Stimulated activated CD8-positive, alpha-beta memory T cell treated with anti-CD3 and anti-CD28 coated beads, Interleukin-12 subunit alpha, Interleukin-12 subunit beta, amount 100 ng/mL, for 24 hours (primary cell): Measurements from ENCODE around the gene PDXDC1.
"Not testable (repeated sequence)": the region's sequence is repeated elsewhere in the genome, so short reads cannot be mapped to it uniquely, and the experiment has no call there.

Experiments used
- DNase-seq: peaks from one replicate; pipeline ENCODE4 v3.0.0-alpha.2; 2020; ENCODE audit errors: extremely low read depth

Gene PDXDC1

DNA sequence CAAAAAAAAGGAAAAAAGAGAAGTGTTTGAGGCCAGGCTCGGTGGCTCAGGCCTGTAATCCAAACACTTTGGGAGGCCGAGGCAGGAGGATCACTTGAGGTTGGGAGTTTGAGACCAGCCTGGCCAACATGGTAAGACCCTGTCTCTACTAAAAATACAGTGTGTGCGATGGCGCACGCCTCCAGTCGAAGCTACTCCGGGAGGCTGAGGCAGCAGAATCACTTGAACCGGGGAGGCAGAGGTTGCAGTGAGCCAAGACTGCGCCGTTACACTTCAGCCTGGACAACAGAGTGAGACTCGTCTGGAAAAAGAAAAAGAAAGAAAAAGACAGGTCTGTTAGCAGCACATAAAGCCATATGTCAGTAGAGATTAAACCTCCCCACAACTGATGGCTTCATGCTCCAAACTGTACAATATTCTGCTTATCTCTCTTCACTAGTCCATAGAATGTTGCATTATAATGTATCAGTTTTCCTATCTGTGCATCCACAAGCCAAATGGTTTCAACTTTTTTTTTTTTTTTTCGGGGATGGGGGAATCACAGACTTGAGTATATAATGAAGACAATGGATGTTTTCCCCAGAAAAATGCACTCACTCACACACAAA is 3.1 kb upstream of the PDXDC1 start:
- not testable (repeated sequence) for DNase-seq

DNA sequence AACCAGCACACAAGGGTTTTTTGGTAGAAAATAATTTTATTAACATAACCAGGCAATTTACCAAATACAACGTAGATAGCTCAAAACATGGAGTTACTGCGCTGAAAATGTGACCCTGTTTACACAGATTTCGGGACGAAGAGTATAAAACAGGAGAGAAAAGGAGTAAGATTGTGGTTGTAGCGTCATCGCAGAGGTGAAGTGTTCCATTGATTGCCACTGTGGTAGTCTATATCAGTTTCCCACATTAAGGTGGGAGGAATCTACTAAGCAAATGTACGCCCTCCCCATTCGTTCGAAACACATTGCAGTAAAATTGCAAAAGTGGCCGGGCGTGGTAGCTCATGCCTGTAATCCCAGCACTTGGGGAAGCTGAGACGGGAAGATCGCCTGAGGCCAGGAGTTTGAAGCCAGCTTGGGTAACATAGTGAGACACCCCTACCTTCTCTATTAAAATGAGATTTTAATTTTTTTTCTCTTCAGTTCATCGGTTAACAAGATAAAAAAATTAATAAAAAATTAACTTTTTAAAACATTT is 972 bp upstream of the PDXDC1 start:
- DNase-seq = not testable (repeated sequence)

DNA sequence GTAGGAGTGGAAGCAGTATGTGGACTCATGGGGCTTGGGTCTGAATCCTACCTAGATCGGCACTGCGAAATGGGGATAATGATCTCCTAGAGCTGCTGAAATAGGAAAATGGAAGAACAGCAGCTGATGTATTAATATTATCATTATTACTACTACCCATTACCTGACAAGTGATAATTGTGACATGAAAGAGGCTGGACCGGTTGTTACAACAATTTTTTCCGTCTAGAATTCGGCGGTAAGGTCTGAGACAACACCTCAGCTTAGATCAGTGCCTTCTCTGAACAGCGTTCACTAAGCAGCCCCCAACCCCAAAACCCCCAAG is 533 bp upstream of the PDXDC1 start:
- not testable (repeated sequence) for DNase-seq

DNA sequence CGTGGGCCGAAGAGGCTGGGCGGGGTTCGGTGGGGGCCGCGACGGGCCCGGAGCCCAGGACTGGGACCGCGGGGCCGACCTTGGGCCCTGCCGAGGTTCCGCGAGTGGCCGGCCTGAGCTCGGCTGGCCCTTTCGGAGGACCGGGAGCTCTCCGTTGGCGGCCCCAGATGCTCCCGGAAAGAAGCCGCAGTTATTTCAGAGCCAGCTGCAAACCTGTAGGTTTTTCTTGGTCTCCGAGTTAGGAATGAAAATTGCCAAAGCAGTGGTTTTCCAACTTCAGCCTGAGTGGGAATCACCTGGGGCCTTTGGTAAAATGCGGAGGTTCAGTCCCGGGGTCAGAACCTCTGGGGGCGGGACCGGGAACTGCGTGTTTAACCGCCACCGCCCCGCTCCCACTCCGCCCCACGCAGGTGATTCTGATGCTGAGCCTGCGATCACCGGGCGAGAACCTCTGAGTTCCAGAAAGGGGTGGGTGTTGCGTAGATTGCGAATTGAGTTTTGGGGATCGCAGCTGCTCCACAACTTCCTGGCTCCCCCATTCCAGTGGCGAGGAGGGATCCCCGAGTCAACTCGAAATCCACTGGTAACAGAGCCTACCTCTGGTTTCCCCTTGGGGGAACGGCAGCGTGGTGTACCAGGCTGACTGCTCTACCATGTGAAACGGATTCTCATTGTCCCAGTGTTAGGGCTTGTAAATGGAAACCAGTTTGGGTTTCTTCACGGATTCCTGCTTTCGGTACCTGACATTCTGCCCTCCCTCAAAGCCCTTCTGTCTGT is 780 bp downstream of the PDXDC1 start:
- DNase-seq = peak; percentile 16

DNA sequence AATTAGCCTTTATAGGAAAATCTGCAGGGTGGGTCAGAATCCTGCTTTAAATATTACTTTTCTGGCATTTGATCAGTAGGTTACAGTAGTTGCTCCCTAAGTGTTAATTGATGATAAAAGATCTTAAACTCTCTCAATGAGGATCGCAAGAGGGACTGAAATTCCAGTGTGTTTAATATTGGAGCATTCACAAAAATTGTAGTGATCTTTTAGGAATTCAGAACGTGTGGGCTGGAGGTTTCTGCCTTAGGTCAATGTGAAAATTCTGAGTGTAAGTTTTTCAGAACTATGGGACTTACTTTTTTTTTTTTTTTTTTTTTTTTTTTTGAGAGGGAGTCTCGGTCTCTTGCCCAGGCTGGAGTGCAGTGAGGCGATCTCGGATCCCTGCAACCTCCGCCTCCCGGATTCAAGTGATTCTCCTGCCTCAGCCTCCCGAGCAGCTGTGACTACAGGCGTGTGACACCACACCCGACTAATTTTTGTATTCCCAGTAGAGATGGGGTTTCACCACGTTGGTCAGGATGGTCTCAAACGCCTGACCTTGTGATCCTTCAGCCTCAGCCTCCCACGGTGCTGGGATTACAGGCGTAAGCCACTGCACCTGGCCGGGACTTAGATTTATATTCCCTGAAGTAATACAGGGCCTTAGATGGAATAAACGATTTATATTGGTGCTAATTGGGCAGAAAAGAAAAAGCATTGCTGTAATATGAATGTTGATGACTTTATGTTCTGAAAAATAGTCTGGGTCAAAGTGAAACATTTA is 2.3 kb downstream of the PDXDC1 start:
- DNase-seq = not testable (repeated sequence)

DNA sequence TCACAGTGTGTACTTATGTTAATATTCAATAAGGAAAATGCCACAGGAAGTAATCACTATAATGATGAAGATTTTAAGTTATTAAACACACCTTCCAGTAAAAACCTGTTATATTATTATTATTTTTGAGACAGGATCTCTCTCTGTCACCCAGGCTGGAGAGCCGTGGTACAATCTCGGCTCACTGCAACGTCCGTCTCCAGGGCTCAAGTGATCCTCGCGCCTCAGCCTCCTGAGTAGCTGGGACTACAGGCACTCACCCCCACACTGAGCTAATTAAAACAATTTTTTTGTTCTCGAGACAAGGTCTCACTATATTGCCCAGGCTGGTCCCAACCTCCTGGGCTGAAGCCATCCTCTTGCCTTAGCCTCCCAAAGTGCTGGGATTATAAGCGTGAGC is 3.5 kb downstream of the PDXDC1 start:
- not testable (repeated sequence) for DNase-seq

DNA sequence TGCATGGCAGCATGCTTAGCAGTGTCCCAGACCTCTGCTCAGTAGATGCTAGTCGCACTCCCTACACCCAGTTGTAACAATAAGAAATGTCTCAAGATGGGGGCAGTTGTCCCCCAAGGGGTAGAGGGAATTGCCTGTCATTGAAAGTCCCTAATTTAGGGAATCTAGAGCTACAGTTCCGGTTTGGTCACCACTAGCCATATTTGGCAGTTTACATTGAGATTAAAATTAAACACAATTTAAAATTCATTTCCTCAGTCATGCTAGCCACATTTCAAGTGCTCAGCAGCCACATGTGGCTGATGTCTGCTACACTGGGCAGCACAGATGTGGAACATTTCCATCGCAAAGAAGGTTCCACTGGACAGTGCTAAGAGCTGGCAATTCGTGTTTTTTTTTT is 4.1 kb downstream of the PDXDC1 start:
- not testable (repeated sequence) for DNase-seq

DNA sequence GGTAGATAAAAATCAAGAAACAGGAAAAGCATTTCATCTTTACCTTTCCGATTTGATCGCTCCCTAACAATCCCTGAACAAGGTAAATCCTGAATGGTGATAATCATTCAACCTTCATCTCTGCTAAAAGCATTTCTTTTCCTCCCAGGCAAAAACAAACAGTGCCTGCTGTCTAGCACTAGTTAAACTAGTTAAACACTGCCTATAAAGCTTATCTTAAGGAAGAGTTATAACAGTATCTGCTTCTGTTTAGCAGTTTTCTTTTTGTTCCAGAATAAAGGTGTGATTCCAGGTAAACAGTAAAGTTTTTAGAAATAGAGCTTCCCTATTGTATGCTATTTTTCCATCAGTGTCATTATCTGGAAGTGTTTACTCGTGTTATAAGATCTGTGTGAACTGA is 6.4 kb downstream of the PDXDC1 start:
- DNase-seq = not testable (repeated sequence)

DNA sequence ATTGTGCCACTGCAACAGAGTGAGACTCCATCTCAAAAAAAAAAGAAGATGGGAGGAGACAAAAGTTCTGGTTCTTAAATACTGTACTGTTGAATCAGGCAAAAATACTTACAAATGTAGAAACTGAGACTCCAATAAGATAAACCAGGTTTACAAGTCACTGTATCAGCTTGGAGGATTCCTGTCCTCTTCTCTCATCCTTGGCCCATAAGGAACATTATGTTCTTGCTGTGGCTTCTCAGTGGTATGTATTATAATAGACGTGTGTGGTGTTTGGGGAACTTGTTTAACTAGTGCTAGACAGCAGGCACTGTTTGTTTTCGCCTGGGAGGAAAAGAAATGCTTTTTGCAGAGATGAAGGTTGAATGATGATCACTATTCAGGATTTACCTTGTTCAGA is 7.7 kb downstream of the PDXDC1 start:
- DNase-seq = not testable (repeated sequence)

DNA sequence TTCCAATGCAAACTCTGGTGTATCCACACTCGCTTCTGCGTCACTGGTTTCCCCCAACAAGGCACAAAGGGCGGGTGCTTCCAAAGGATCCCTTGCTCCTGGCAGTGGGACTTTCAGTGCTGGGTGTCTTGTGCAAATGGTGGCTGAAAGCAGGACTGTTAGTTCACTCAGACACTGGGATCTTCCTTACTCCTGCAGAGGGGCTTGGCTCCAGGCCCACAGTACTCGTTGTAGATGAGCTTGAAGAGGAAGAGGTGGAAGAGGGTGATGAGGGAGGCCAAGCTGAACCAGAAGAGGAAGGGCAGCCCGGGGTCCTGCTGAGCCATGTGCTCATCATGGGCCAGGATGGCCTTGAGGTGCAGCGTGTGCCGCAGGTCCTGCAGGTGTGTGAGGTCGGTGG is 13.3 kb downstream of the PDXDC1 start:
- DNase-seq = not testable (repeated sequence)

DNA sequence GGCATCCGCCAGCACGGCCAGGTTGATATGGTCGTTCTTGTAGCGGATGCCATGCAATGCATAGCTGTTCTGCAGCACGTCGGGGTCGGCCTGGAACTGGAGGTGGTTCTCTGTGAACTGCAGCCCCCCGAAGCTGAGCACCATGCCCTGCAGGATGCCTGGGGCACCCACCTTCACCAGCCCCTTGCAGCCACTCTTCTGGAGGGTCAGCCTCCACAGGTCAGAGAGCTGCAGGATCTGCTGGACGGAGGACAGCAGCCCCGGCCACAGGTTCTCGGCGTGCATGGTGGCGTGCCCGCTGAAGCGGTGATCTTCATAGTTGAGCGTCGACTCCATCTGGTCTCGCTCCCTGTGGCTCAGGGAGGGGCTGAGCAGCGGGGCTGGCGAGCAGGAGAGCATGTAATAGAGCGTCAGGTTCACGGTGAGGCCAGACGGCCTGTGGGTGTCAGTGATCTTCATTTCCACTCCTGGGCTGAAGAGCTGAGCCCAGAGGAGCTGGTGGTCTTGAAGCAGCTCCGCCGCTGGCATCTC is 13.9 kb downstream of the PDXDC1 start:
- DNase-seq = not testable (repeated sequence)

DNA sequence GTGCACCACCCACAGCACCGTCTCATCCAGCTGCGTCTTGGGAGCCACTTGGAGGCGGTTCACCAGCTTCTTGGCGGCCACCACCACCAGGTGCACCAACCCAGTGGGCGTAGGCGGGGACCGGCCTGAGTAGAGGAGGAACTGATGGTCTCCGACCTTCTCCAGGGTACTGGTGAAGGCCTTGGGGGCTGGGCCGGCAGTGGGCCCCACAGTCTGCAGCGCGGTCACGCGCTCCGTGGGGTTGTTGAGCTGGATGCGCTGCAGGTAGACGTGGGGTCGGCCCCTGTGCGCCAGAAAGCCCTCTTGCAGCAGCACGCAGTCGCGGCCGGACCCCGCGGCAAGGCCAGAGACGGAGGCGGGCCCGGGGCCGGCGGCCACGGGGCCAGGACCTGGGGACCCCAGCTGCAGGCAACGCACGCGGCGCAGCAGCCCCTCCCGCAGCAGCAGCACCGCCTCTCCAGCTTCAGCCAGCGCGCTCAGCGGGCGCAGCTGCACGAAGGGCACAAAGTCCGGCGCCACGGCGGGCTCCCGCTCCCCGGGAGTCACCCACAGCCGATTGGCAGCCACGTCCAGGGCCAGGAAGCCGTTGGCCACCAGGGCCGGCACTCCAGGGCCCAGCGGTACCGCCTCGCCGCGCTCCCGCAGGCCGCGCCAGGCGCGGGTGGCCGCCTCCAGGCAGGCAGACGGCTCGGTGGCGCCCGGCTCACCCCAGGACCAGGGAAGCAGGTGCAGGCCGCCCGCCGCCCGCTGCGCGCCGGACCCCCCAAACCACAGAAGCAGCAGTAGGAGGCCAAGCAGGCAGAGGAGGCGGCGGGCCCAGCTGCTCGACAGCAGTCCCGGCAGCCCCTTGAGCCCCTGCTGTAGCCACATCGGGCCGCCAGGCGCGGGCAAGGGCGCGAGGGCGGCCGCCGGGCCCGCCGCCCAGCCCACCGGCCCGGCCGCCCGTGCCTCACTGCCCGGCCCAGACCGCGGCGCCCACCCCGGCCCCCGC is 14.8 kb downstream of the PDXDC1 start:
- not testable (repeated sequence) for DNase-seq

DNA sequence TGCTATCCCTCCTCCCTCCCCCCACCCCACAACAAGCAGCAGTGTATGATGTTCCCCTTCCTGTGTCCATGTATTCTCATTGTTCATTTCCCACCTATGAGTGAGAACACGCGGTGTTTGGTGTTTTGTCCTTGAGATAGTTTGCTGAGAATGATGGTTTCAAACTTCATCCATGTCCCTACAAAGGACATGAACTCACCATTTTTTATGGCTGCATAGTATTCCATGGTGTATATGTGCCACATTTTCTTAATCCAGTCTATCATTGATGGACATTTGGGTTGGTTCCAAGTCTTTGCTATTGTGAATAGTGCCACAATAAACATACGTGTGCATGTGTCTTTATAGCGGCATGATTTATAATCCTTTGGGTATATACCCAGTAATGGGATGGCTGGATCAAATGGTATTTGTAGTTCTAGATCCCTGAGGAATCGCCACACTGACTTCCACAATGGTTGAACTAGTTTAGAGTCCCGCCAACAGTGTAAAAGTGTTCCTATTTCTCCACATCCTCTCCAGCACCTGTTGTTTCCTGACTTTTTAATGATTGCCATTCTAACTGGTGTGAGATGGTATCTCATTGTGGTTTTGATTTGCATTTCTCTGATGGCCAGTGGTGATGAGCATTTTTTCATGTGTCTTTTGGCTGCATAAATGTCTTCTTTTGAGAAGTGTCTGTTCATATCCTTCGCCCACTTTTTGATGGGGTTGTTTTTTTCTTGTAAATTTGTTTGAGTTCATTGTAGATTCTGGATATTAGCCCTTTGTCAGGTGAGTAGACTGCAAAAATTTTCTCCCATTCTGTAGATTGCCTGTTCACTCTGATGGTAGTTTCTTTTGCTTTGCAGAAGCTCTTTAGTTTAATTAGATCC is 18.7 kb downstream of the PDXDC1 start:
- not testable (repeated sequence) for DNase-seq

DNA sequence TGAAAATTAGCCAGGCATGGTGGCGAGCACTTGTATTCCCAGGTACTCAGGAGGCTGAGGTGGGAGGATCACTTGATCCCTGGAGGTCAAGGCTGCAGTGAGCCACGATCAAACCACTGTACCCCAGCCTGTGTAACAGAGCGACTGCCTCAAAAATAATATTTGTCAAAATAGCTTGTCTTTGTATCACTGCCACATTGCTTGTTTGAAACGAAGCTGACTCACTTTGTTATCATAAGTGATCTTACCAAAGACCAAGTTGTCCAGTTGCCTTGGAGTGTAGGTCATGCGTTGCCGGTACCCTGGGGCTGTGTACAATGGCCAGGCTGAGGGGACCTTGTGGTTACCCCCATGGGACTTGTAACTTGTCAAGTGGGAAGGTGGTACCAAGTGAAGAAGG is 21.9 kb downstream of the PDXDC1 start:
- DNase-seq = not testable (repeated sequence)

DNA sequence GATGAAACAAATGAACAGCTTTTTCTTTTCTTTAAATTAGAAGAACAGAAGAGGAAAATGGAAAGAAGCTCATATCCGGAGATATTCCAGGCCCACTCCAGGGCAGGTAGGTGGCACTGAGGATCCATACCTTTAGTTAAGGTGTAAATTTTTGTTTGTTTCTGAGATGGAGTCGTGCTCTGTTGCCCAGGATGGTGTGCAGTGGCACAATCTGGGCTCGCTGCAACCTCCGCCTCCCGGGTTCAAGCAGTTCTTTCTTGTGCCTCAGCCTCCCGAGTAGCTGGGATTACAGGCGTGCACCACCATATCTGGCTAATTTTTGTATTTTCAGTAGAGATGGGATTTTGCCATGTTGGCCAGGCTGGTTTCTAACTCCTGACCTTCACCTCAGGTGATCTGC is 23.5 kb downstream of the PDXDC1 start:
- not testable (repeated sequence) for DNase-seq

DNA sequence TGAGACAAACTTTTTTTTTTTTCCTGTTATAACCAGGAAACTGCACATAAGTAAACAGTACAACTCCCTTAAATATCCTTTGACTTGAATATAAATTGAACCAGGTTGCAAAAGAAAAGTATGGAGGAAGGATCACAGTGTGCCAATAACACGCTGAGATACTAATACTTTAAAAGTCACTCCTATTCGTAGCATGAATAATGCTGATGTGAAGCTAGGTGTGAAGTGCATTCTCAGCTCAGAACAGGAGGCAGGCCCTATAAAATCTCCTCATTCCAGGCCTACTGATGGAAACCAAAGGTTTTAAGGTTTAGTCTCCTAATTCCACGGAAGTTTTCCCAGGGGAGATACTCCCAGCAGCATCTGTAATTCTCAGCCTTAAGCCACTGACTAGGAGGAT is 25.0 kb downstream of the PDXDC1 start:
- DNase-seq = not testable (repeated sequence)

DNA sequence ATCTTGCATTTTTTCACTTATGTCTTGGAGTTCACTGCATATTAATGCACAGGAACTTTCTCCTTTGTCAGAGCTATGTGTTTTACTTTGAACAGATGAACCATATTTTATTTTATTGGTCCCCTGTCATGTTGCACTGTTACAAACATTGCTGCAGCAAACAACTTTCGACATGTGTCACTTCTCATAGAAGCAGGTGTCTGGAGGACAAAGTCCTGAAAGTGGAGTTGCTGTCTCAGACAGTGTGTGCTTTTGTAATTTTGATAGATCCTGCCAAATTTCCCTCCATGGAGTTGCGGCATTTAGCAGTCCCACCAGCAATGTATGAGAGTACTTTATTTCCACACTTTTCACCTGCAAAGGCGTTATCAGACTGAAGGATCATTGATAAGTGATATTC is 27.6 kb downstream of the PDXDC1 start:
- not testable (repeated sequence) for DNase-seq

DNA sequence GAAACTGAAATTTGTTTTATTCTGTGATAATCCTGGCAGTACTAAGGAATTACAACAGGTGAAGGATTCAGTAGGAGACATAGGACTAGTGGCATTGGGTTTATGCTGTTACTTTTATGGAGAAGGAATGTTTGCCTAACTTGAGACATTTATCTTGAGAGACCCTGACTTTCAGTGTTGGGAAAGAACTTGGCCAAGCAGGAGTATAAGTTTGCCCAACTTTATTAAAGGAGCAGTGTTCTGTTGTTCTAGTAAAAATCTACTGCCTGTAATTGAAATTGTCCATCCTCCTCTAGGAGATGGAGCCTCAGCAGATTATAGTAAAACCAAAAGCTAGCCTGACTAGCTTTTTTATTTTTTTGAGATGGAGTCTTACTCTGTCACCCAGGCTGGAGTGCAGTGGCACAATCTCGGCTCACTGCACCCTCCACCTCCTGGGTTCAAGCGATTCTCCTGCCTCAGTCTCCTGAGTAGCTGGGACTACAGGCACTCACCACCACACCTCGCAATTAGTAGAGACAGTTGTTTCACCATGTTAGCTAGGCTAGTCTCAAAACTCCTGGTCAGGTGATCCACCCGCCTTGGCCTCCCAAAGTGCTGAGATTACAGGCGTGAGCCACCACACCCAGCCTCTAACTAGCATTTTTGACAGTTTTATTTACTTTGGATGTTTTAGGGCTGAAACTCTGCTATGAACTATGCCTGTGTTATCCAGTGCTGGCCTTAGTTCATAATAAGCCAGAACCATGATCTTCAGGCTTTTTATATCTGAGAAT is 30.7 kb downstream of the PDXDC1 start:
- DNase-seq = not testable (repeated sequence)

DNA sequence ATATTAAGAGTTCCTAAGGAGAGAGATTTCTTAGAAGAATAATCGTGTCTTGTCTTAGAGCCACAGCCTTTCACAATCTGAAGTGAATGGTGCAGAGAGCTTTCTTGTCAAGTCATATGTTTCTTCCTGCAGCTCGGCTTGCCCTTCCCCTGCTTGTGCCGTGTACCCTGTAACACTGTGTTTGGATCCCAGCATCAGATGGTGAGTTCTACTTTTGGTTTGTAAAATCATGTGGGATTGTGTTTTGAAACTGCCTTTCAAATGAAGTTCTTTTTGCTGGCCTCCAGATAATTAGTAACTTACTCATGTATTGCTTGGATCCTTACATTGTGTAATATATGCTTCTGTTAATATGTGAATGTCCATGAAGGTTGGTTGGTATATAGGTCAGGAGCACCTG is 33.8 kb downstream of the PDXDC1 start:
- not testable (repeated sequence) for DNase-seq
